GM19372 (cell line): ENCODE measurements around the gene ARHGEF4.

ENCODE experiments used
- ATAC-seq: cut with Tn5 transposase; IDR thresholded peaks from one replicate; pipeline ENCODE4 v1.9.1; 2021; ENCODE audit warnings: mild to moderate bottlenecking, low read depth, moderate library complexity; ENCODE audit not compliant: unreplicated experiment

ARHGEF4 gene

GRCh38 chr2:130849896-130850787 is 13.4 kb downstream of the ARHGEF4 start:
- ATAC-seq = no peak

- no peak for ATAC-seq
Measured at GRCh38 chr2:130850788-130851623, 14.3 kb downstream of the ARHGEF4 start.

- no peak for ATAC-seq
Measured at GRCh38 chr2:130851624-130852382, 15.1 kb downstream of the ARHGEF4 start.

DNA sequence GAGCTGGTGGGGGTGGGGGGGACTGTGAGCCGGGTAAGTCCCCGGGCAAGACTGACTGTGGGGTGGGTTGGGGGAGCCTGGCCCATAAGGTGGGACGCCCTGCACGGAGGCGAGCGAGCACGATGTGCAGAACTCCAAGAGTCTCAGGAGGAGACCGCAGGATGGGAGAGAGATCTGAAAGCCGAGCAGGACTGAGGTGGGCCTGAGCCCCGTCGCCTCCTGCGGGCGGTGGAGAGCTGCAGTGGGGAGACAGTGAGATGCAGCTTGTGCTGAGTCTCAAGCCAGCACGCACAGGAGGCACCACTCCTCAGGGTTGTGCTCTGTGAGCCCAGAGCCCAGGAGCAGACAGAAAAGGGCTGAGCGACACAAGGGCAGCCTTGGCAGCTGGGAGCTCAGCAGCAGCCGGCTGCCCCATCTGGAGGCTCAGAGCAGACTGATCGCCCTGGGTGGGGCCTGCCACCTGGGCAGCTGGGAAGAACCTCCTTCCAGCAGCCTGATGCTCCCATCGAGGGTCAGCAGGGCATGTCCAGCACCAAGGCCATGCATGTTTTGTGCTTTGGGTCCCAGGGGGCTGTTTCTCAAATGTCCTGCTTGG is 15.9 kb downstream of the ARHGEF4 start:
- ATAC-seq = no peak

- no peak for ATAC-seq
Measured at GRCh38 chr2:130853391-130853790, 16.7 kb downstream of the ARHGEF4 start.

DNA sequence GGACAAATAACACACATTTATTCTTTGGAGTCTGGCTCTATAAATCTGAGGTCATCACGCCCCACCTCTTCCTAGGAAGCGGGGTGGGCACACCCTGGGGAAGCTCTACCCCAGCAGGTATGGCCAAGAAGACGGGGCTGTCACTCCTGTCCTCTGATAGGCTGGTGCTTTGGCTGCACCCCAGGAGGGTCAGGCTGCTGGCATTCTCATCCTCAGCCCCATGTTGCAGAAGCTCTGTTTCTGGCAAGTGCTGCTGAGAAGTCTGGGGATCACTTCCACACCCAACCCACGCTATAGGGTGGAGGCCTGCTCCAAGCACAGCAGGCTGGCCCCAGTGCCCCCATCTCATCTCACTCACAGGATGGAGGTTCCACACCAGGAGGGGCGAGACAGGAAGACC is 17.6 kb downstream of the ARHGEF4 start:
- ATAC-seq = no peak

DNA sequence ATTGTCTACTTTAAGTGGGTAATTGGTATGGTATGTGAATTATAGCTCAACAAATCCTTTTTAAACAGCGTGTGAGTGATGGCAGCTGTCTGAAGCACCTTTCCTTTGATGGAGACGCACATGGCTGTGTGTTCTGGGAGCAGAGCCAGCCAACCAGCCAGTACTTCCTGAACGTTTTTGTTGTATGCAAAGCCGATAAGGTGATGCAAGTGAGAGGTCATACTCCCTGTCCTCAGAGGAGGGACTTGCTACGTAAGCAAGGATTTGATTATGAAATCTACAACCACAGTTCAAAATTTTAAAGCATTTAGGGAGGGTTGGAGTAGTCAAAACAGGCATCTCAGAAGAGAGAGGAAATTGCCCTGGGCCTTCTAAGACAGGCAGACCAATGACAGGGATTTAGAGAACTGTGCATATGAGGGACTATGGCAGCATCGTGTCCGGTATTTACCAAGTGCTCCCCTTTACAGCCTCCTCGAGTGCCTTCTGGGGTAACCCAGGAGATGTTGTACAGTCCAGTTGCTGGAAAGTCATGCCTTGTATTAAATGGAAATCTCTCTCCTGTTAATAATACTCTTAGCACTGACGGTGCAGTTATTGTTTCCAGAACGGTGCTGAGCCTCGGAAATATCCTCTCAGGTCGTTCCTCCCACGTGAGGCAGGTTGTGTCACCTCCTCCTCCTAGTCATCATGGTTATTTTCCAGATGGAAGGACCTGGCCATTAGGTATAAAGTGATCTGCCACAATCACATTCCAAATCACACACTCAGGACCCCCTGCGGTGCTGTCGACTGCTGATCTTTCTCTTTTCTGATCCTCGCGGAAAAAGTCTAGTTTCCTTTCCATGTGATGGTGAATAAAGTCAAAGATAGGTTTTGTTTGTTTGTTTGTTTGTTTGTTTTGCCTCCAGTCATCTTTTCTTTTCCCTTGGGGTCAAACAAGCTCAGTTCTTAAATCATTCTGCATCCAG is 28.4 kb downstream of the ARHGEF4 start:
- ATAC-seq = no peak

DNA sequence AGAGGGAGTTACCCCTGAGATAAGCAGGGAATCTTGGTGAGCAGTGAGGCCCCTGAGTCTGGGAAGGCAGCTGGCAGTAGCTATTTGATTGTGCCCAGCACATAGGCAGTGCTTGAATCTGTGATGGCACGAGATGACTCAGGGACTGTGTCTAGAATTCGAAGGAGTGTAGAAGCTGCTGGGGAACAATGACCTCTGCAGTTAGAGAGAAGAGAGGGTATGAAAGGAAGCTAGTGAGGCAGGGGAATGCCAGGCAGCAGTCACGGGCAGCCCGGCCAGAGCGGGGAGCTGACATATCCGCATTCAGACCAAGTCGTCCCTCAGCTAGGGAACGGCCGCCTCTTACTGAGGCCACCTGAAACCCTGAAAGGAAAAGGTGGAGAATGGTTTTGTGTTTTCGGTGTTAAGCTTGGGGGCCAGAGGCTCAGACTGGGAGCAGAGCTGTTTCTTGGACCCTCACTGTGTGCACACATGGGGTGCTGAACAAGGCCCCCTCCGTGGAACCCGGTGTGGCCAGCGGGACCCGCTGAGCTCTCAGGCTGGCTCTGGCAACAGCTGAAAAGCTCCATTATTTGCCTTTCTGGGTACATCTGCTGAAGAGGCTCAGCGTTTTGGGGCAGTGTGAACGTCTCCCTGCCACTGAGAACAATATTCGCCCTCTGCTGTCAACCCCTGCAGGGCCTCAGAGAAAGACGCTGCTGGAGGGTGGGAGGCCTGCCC is 32.9 kb downstream of the ARHGEF4 start:
- ATAC-seq = no peak

DNA sequence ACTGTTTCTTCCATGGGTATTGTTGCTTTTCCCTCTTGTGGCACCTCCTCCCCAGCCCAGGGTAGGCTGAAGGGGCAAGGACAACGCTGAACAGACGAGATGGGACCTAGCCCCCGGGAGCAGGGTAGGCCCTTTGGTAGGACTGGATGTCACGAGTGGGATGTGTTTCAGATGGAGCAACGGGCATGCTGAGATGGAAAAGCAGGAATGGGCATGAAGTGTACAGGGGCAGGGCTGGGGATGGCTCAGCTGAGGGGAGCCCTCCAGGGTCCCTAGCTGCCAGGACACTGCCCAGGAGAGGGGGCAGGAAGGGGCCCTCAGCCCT is 33.4 kb downstream of the ARHGEF4 start:
- ATAC-seq = no peak

- ATAC-seq = no peak
Measured at GRCh38 chr2:130870779-130871178, 34.1 kb downstream of the ARHGEF4 start.

DNA sequence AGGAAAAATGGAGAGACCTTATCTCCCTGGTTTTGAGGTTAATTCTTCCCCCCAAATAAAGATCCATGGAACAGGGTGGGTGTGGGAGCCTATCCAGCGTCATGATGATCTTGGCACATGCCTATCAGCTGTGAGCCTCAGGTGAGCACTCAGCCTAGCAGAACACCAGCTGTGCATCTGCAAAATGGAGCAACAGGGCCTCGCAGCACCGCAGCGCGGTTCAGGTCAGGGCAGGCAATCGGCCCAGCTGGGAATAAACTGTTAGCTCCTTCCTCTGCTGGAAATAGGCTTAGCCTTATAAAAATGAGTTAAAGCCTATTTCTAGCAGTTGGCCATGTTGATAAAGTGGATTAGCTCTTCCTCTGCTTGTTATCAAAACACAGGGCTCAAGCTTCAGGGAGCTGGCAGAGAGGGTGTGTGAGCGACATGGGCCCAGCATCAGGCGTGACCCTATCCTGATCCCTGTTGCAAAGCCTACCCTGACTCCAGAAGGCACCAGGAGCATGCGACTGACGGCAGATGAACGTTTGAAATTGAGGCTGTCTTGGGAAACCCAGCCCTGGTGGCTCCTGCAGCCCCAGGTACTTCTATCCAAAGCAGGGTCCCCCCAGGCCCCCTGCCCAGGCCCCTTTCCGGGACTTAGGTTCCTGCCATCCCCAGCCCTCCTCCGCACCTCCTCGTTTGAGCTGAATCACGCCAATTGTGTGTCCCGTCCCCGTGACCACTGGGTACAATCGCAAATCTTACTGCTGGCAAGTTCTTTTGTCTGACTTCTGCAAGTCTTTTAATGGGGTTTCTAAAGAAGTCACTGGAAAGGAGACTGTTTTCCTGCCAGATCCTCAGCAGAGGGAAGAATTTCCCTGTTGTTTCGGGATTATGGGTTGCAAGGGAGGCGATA is 35.4 kb downstream of the ARHGEF4 start:
- ATAC-seq = no peak

GRCh38 chr2:130872741-130873125 is 36.0 kb downstream of the ARHGEF4 start:
- ATAC-seq = no peak

DNA sequence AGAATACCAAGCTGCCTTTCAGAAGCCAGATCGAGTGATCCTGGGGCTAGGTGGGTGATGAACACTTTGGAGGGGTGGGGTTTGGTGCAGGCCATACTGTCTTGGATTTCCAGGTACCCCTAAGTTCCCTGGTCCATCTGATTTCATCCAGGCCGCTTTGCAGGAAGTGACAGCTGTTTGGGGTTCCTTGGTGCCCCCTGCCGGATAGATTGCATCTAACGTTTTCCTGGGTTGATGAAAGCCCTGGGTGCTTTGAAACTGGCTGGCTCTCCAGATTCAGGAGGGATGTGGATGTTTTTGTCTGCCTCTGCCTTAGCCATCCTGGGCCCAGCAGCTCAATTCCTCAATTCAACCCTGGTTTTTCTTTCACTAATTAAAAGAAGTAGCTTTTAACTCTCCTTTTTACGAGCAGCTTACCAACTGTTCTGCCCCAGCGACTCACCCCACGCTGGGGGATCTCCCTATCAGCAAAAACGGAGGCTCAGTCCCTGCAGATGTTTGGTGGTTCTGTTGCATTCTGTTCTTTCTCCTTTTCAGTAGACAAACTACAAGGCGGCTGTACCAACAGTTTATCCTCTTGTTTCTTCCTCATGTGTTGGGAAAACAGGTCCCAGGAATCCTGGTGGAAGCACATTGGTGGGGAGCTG is 37.1 kb downstream of the ARHGEF4 start:
- ATAC-seq = peak; percentile 80

- ATAC-seq = no peak
Measured at GRCh38 chr2:130874512-130874911, 37.8 kb downstream of the ARHGEF4 start.

DNA sequence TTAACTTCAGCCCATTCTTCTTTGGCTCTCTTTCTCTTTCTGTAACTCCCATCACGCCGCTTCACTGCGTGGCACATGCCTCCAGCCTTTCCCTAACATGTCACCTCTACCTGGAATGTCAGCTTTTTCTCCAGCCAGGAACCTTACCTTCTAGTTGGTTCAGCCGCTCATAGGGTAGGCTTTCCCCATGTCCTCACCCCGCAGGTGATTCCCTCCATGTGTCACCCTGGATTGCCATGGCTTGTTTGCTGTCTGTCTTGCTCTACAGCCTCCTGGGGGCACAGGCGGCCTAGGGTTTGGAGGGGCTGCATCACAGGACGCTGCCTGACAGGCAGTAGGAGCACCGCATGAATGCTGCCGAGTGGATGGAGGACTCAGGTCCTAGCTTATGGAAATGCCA is 39.2 kb downstream of the ARHGEF4 start:
- no peak for ATAC-seq

GRCh38 chr2:130877258-130877657 is 40.5 kb downstream of the ARHGEF4 start:
- no peak for ATAC-seq

GRCh38 chr2:130878316-130878715 is 41.6 kb downstream of the ARHGEF4 start:
- no peak for ATAC-seq
